Liver (tissue), 9 donors: ENCODE measurements around the gene HMX2. TPM values are rescaled to one million over a fixed set of nuclear protein-coding genes. Genes with fewer than 3 reads are reported as not detected.

Experiments used
- DNase-seq: peaks from one replicate; pipeline ENCODE4 v3.0.0-alpha.2; 2017; ENCODE audit warnings: low spot score
- H3K27ac ChIP-seq, 2 donors: one replicate each; pipeline ENCODE4 v1.7.0; 2013; ENCODE audit warnings: inconsistent platforms in 2 of 2, low read length in 2 of 2, control low read depth in 1 of 2, low read depth in 1 of 2, mild to moderate bottlenecking in 1 of 2
- H3K27me3 ChIP-seq, 4 donors: one replicate each; pipeline versions ENCODE4 v1.6.1 to v1.7.0; 2013; ENCODE audit warnings: low read length in 3 of 4, inconsistent platforms in 1 of 4, mild to moderate bottlenecking in 1 of 4, moderate library complexity in 1 of 4; ENCODE audit not compliant: control insufficient read depth in 4 of 4, insufficient read depth in 4 of 4
- H3K36me3 ChIP-seq, 4 donors: one replicate each; pipeline versions ENCODE4 v1.6.1 to v1.7.0; 2013; ENCODE audit warnings: low read length in 3 of 4, mild to moderate bottlenecking in 3 of 4, low read depth in 1 of 4, moderate library complexity in 1 of 4; ENCODE audit not compliant: control insufficient read depth in 4 of 4, insufficient read depth in 3 of 4
- H3K4me1 ChIP-seq, 4 donors: one replicate each; pipeline versions ENCODE4 v1.6.1 to v1.7.0; 2013; ENCODE audit warnings: low read length in 3 of 4, mild to moderate bottlenecking in 3 of 4, moderate library complexity in 1 of 4; ENCODE audit not compliant: control insufficient read depth in 4 of 4, insufficient read depth in 4 of 4
- H3K4me3 ChIP-seq, 3 donors: one replicate each; pipeline versions ENCODE4 v1.6.1 to v1.7.0; 2013; ENCODE audit warnings: low read length in 3 of 3, control low read depth in 1 of 3, low read depth in 1 of 3, mild to moderate bottlenecking in 1 of 3
- H3K9ac ChIP-seq, 2 donors: one replicate each; pipeline ENCODE4 v1.7.0; 2013; ENCODE audit warnings: low read length in 2 of 2, mild to moderate bottlenecking in 2 of 2, moderate library complexity in 2 of 2, control low read depth in 1 of 2, low read depth in 1 of 2
- H3K9me3 ChIP-seq, 4 donors: one replicate each; pipeline versions ENCODE4 v1.6.1 to v1.7.0; 2013; ENCODE audit warnings: low read length in 3 of 4; ENCODE audit not compliant: control insufficient read depth in 4 of 4
- EGR1 ChIP-seq, 2 donors: IDR thresholded peaks; 2 replicates each; pipeline ENCODE4 v1.6.1; 2016 to 2018; ENCODE audit warnings: antibody characterized with exemption in 2 of 2, low read depth in 2 of 2
- FOXA1 ChIP-seq: IDR thresholded peaks from 2 replicates; pipeline ENCODE4 v1.6.1; 2016; ENCODE audit warnings: antibody characterized with exemption
- FOXA2 ChIP-seq: IDR thresholded peaks from 2 replicates; pipeline ENCODE4 v1.6.1; 2016; ENCODE audit warnings: antibody characterized with exemption
- GABPA ChIP-seq, 2 donors: IDR thresholded peaks in 1 of 2; conservative IDR thresholded peaks in 1 of 2; 2 replicates each; pipeline ENCODE4 v1.6.1; 2016; ENCODE audit warnings: antibody characterized with exemption in 2 of 2, mild to moderate bottlenecking in 1 of 2, moderate library complexity in 1 of 2
- HNF4A ChIP-seq, 2 donors: conservative IDR thresholded peaks; 2 replicates each; pipeline ENCODE4 v1.6.1; 2016; ENCODE audit warnings: antibody characterized with exemption in 2 of 2, mild to moderate bottlenecking in 2 of 2
- HNF4G ChIP-seq: IDR thresholded peaks from 2 replicates; pipeline ENCODE4 v1.6.1; 2016; ENCODE audit warnings: antibody characterized with exemption
- JUND ChIP-seq, 2 donors: IDR thresholded peaks; 2 replicates each; pipeline ENCODE4 v1.6.1; 2016; ENCODE audit warnings: antibody characterized with exemption in 2 of 2
- MAX ChIP-seq: IDR thresholded peaks from 2 replicates; pipeline ENCODE4 v1.6.1; 2016; ENCODE audit warnings: antibody characterized with exemption
- NR2F2 ChIP-seq: IDR thresholded peaks from 2 replicates; pipeline ENCODE4 v1.6.1; 2016; ENCODE audit warnings: antibody characterized with exemption
- RAD21 ChIP-seq, 2 donors: IDR thresholded peaks; 2 replicates each; pipeline ENCODE4 v1.6.1; 2016; ENCODE audit warnings: antibody characterized with exemption in 2 of 2, mild to moderate bottlenecking in 2 of 2
- REST ChIP-seq: IDR thresholded peaks from 2 replicates; pipeline ENCODE4 v1.6.1; 2016; ENCODE audit warnings: antibody characterized with exemption, mild to moderate bottlenecking
- RXRA ChIP-seq, 2 donors: IDR thresholded peaks; 2 replicates each; pipeline ENCODE4 v1.6.1; 2017 to 2018; ENCODE audit warnings: antibody characterized with exemption in 2 of 2, mild to moderate bottlenecking in 1 of 2
- SP1 ChIP-seq: IDR thresholded peaks from 2 replicates; pipeline ENCODE4 v1.6.1; 2018; ENCODE audit warnings: antibody characterized with exemption, mild to moderate bottlenecking
- TAF1 ChIP-seq: conservative IDR thresholded peaks from 2 replicates; pipeline ENCODE4 v1.6.1; 2016; ENCODE audit warnings: antibody characterized with exemption, mild to moderate bottlenecking
- YY1 ChIP-seq: IDR thresholded peaks from 2 replicates; pipeline ENCODE4 v1.6.1; 2016; ENCODE audit warnings: antibody characterized with exemption, mild to moderate bottlenecking
- ZBTB33 ChIP-seq: IDR thresholded peaks from 2 replicates; pipeline ENCODE4 v1.6.1; 2016; ENCODE audit warnings: antibody characterized with exemption
- WGBS: extraction: QIAGEN DNeasy Blood & Tissue Kit; methylation state at CpG from one replicate; pipeline ENCODE4 v1.1.7; 2013; 5-methylcytosine and 5-hydroxymethylcytosine counted together
- polyA plus RNA-seq, 2 donors: library from polyadenylated mRNA; stranded (reverse) in 1 of 2; unstranded in 1 of 2; fragments of 200-250 nt in 1 of 2; fragments of >200 nt in 1 of 2; fragmentation: Nextera tagmentation in 1 of 2; extraction: Ambion mirVana in 1 of 2; gene quantifications; one replicate each; pipeline versions ENCODE4 v1.2.1 to v1.2.3, GENCODE V29; 2013 to 2015
- total RNA-seq, 2 donors: library from RNA; depleted of rRNA; stranded (reverse); fragments of >200 nt; gene quantifications; one replicate each; pipeline ENCODE4 v1.2.3, GENCODE V29; 2014
- TF ChIP-seq, protein P1 (sequence below): fragments of 150-350 bp; IDR thresholded peaks from 2 replicates; pipeline ENCODE4 v1.5.1; 2017; ENCODE audit warnings: improper control_type of control experiment, low read depth, low read length; ENCODE audit not compliant: missing input control
- TF ChIP-seq, protein P2 (sequence below): IDR thresholded peaks from 2 replicates; pipeline ENCODE4 v1.6.1; 2016; ENCODE audit warnings: antibody characterized with exemption
- donor health status: healthy.
- donor health status: healthy.
- donor health status: healthy.
- donor health status: healthy.
- donor health status: healthy.

Gene HMX2
- total and polyA plus RNA-seq, 4 donors: not detected

DNA sequence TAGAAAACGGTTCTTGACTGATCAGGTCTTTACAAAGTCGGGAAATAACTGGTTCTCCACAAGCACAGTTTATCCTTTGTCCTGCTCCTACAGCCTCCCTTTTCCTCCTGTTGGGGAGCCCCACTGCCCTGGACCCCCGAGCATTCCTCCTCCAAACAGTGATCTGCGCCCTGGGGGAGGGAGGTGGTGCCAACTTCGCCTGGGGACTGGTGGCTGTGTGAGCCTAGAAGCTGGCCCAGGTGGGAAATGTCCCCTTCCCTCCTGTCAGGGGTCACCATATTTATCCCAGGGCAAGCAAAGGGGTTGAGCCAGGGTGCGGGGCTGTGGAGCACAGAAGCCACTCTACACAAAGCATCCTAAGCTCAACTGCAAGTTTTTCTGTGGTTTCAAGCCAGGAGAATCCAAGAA is 6.9 kb upstream of the HMX2 start (continued):
- TF ChIP-seq, protein P1, sequence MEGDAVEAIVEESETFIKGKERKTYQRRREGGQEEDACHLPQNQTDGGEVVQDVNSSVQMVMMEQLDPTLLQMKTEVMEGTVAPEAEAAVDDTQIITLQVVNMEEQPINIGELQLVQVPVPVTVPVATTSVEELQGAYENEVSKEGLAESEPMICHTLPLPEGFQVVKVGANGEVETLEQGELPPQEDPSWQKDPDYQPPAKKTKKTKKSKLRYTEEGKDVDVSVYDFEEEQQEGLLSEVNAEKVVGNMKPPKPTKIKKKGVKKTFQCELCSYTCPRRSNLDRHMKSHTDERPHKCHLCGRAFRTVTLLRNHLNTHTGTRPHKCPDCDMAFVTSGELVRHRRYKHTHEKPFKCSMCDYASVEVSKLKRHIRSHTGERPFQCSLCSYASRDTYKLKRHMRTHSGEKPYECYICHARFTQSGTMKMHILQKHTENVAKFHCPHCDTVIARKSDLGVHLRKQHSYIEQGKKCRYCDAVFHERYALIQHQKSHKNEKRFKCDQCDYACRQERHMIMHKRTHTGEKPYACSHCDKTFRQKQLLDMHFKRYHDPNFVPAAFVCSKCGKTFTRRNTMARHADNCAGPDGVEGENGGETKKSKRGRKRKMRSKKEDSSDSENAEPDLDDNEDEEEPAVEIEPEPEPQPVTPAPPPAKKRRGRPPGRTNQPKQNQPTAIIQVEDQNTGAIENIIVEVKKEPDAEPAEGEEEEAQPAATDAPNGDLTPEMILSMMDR: no peak
- TF ChIP-seq FOXA2: no peak
- no peak for TF ChIP-seq JUND (IDR thresholded peaks at IDR 0.05)
- no peak for TF ChIP-seq YY1

GRCh38 chr10:123141791-123142700 is 5.9 kb upstream of the HMX2 start:
- peaks cover 14 to 36% (median 28%) of the 10 kb centered on the region in 4 donors for H3K27me3 ChIP-seq
- no peak for TF ChIP-seq FOXA2
- no peak for TF ChIP-seq RXRA (IDR thresholded peaks at IDR 0.05)
- TF ChIP-seq REST: no peak
- TF ChIP-seq TAF1: no peak
- TF ChIP-seq ZBTB33: no peak
- TF ChIP-seq NR2F2: no peak
- TF ChIP-seq RAD21 (IDR thresholded peaks at IDR 0.05): no peak
- no peak for TF ChIP-seq GABPA (IDR thresholded peaks at IDR 0.05 in 1 of 2, conservative IDR thresholded peaks at IDR 0.05 in 1 of 2)
- no peak for TF ChIP-seq HNF4A (conservative IDR thresholded peaks at IDR 0.05)
- TF ChIP-seq MAX: no peak
- no peak for TF ChIP-seq FOXA1
- TF ChIP-seq SP1: no peak
- no peak for TF ChIP-seq HNF4G
- no peak for TF ChIP-seq YY1
- TF ChIP-seq EGR1 (IDR thresholded peaks at IDR 0.05; ENCODE audit: low read depth in 2 of 2): no peak
- TF ChIP-seq, protein P2, sequence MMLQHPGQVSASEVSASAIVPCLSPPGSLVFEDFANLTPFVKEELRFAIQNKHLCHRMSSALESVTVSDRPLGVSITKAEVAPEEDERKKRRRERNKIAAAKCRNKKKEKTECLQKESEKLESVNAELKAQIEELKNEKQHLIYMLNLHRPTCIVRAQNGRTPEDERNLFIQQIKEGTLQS: no peak
- TF ChIP-seq JUND (IDR thresholded peaks at IDR 0.05): no peak
- TF ChIP-seq, protein P1: no peak
- no peak overlapping the region for H3K4me3 ChIP-seq
- H3K9ac ChIP-seq: no peak overlapping the region
- no peak for DNase-seq
- WGBS: 9% methylated on average over 38 of the region's 38 CpGs
- no peak overlapping the region for H3K27ac ChIP-seq
- peaks cover 9 to 19% (median 14%) of the 10 kb centered on the region in 4 donors for H3K4me1 ChIP-seq
- no peaks in the 10 kb centered on the region for H3K36me3 ChIP-seq
- H3K9me3 ChIP-seq: no peaks in the 10 kb centered on the region
